Measurements from ENCODE around the gene MYCT1. TPM values are rescaled to one million over a fixed set of nuclear protein-coding genes. Genes with fewer than 3 reads are reported as not detected.
A peak's percentile ranks its signal among the peaks of the same experiment; 100 is the strongest.
"Not testable (repeated sequence)": the region's sequence is repeated elsewhere in the genome, so short reads cannot be mapped to it uniquely, and the experiment has no call there.

MYCT1 gene
- 26.0 TPM for total RNA-seq

- no peak for DNase-seq
These were observed at the start of gene MYCT1 for GRCh38 chr6:152697634-152698033. Gene MYCT1 (plus strand): TSS chr6:152697897. CDS start chr6:152697903, 6 bp downstream.

GRCh38 chr6:152648105-152648504 is 49.6 kb upstream of the MYCT1 start:
- peak; percentile 72 for DNase-seq

- no peak for DNase-seq
These were observed 45.7 kb upstream of the MYCT1 start for GRCh38 chr6:152651986-152652385.

GRCh38 chr6:152661776-152662175 is 35.9 kb upstream of the MYCT1 start:
- no peak for DNase-seq

DNA sequence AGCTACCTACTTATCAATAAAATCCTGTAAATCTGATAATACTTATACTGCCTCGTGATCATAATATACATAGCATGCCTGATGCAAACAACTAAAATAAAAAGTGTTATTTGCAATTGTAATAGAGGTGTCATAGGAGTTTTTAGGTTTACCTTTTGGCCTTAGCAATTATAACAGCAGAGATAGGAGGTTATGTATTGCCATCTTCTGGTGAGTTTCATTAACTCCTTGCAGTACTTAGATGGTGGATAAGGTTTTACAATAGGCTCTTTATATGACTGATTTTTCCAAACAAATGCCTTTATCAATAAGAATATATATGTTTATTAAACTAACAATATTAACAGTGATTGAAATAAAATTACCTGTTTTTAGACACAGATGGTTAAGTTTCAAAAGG is 27.8 kb upstream of the MYCT1 start:
- DNase-seq = peak; percentile 28

DNA sequence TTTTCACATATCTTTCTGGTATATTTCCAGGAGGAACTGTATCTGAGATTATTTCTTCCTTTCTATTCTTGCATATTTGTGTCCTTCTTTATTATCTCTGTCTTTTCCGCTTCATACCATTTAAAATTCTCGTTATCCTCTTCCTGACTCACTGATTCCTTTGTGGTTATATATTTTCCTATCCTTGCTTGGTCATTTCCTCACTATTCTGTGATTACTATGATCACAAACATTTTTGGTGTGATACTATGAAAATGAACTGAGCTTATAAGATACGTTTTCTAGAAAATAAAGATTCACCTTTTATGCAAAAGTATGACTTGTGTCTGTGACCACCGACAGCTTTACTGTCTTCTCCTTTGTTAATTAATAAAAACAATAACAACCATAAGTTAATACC is 26.5 kb upstream of the MYCT1 start:
- no peak for DNase-seq

GRCh38 chr6:152673236-152673635 is 24.5 kb upstream of the MYCT1 start:
- DNase-seq = no peak

- no peak for DNase-seq
These were observed 17.5 kb upstream of the MYCT1 start for GRCh38 chr6:152680151-152680550.

GRCh38 chr6:152680879-152681517 is 16.7 kb upstream of the MYCT1 start:
- DNase-seq = no peak

GRCh38 chr6:152682141-152682540 is 15.6 kb upstream of the MYCT1 start:
- DNase-seq = no peak

DNA sequence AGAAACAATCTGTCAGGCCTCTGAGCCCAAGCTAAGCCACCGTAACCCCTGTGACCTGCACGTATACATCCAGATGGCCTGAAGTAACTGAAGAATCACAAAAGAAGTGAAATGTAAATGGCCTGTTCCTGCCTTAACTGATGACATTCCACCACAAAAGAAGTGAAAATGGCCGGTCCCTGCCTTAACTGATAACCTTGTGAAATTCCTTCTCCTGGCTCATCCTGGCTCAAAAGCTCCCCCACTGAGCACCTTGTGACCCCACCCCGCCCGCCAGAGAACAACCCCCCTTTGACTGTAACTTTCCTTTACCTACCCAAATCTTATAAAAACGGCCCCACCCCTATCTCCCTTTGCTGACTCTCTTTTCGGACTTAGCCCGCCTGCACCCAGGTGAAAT is 14.8 kb upstream of the MYCT1 start:
- not testable (repeated sequence) for DNase-seq

GRCh38 chr6:152685819-152686218 is 11.9 kb upstream of the MYCT1 start:
- DNase-seq = no peak

GRCh38 chr6:152695372-152696045 is 2.2 kb upstream of the MYCT1 start:
- no peak for DNase-seq

DNA sequence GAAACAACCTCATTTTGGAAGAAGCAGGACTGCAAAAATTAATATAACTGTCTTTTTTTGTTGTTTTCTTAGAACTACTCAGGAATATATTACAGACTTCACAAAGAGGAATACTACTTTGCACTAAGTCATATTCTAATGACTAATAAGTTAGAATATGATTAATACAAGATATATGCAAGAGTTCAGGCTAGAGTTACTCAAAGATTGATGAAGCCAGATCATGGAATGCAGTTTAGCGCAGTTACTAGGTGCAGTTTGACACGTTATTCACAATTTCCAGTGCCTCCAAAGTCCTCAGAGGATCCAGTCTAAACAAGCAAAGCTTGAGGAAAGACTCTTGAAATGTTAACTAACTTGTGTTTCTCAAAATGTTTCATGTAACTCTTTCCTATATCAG is 1.2 kb upstream of the MYCT1 start:
- no peak for DNase-seq

- DNase-seq = no peak
These were observed 995 bp downstream of the MYCT1 start for GRCh38 chr6:152698692-152699091.

DNA sequence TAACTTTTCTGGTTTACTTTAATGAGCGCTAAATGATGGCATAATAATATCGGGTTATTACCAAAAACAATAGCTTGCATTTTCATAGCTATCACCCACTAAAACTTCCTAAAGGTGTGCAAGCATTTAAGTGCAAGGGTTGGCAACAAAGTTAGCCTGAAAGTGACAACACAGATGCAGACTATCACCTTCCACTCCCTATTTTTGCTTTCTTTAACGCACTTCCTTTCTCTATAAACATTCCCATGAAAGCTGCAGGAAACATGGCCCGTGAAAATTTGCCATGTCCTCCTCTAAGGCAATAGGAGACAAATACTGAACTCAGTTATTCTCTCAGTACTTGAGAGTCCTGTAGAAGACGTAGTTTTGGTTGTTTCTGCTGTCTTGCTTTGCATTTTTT is 2.7 kb downstream of the MYCT1 start:
- no peak for DNase-seq

GRCh38 chr6:152701081-152701862 is 3.6 kb downstream of the MYCT1 start:
- DNase-seq = no peak

DNA sequence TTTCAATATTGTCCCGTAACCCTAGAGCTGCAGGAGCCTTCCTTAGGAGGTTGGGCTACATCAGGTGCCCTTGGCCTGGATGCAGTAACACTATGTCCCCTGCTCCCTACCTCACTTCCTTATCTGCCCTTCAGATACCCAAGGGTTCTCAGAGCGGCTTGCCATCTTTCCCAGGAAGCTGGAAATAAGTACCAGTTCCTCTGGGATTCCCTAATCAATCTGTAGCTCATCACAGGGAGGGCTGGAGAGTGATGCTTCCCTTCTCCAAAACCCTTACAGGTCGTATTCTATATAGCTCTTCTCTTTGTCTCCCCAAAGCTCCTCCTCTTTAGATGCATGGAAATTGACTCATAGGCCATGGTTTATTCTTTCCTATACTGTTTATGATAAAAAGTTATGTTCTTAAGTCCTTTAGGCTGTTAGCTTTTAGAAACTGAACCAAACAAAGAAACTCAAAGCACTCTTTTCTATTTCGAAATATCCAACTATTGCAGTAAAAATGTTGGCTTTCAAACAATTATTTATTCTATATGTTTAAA is 4.2 kb downstream of the MYCT1 start:
- DNase-seq = no peak

DNA sequence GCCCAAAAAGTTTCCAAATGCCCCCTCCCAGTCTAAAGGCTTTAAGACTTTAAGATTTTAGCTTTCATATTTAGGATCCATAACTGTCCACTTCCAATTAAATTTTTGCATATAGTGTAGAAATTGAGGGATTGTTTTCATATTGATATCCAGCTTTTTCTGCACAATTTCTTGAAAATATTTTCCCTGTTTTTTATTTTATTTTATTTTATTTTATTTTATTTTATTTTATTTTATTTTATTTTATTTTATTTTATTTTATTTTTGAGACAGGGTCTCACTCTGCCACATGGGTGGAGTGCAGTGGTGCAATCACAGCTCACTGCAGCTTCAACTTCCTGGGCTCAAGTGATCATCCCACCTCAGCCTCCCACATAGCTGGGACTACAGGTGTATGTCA is 6.1 kb downstream of the MYCT1 start:
- DNase-seq = not testable (repeated sequence)

- no peak for DNase-seq
These were observed 7.6 kb downstream of the MYCT1 start for GRCh38 chr6:152705327-152705726.

GRCh38 chr6:152716322-152716721 is 18.6 kb downstream of the MYCT1 start:
- DNase-seq = no peak

DNA sequence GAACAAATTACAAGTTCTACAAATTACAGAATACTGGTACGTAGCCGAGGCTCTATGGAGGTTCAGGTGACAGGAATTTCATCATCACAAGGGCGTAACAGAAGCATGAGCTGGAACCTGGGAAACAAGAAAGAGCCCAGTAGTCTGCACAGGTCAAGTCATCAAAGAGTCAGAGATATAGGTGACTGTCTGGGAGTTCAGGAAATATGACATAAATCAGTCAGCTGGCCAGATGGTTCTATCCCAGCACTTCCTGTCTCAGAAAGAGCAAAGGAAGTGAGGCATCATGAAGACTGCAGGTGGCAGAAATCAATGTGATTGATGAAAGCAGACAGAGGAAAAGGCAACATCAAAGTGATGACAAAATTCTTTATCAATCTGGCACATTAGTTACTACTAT is 23.3 kb downstream of the MYCT1 start:
- DNase-seq = no peak

DNA sequence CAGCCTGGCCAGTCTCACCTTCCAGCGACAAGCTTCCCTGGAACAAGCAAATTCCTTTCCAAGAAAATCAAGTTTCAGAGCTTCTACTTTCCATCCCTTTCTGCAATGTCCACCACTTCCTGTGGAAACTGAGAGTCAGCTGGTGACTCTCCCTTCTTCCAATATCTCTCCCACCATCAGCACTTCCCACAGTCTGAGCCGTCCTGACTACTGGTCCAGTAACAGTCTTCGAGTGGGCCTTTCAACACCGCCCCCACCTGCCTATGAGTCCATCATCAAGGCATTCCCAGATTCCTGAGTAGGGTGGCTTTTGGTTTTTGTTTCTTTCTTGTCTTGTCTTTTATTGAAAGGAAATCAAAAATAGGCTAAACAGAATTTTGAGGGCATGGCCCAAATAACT is 24.3 kb downstream of the MYCT1 start:
- DNase-seq = no peak

Data from tongue (tissue), 2 donors.